ENCODE data around the gene P3H4.
"Not testable (repeated sequence)": the region's sequence is repeated elsewhere in the genome, so short reads cannot be mapped to it uniquely, and the experiment has no call there.

P3H4 gene

DNA sequence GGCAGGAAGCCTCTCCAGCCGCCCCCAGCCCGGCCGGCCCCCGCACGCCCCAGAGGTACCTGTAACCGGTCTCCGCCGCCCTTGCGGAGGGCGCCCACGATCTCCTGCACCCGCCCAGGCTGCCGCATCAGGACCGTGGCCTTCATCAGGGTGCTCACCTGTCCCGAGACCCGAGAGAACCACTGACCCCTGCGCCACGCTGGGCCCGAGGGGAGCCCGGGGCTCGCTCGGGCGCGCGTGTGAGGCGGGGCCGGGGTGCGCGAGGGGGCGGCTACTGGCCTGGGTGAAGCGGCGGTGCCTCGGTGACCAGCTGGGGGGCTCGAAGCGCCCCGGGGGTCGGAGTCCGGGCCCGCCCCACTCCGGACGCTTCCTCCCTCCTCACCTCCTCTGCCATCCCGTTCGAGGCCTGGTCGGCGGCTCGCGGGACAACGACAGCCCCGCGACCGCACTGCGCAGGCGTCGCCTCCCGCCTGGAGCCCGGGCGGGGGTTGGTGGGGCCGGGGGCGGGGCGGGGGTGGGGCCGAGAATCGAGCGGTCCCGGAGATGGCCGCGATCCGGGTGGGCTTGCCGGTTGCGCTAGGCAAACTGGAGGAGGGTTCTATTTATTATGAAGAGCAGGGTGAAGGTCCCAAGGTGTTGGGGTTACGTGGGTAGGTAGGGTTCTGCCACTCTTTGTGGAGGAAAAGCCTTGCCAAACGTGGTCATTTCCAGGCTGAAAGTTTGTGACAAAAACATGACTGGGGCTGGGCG lies 24.2 kb upstream of the P3H4 start, which contains the start of gene NT5C3B:
TSS of gene NT5C3B (minus strand) at position 433 of the 750 bp plus-strand sequence. CDS start at position 394, 39 bp downstream.
- FAIRE-seq (peak; percentile 40), DNase-seq (ENCODE audit: insufficient read length) (peak; percentile 85)
- TF ChIP-seq POLR2AphosphoS5 (IDR thresholded peaks at IDR 0.05; ENCODE audit: low read depth, low read length): no peak
- TF ChIP-seq TAF1 (IDR thresholded peaks at IDR 0.05; ENCODE audit: borderline replicate concordance, low read depth, low read length): no peak
- TF ChIP-seq POLR2A (IDR thresholded peaks at IDR 0.05; ENCODE audit: low read depth, low read length): peak; percentile 49; the same call in 1 of the 2 replicates

GRCh38 chr17:41835214-41835799 lies 23.6 kb upstream of the P3H4 start:
- DNase-seq (ENCODE audit: insufficient read length): no peak
- TF ChIP-seq POLR2A (IDR thresholded peaks at IDR 0.05; ENCODE audit: low read depth, low read length) (no peak), TAF1 (IDR thresholded peaks at IDR 0.05; ENCODE audit: borderline replicate concordance, low read depth, low read length) (no peak), POLR2AphosphoS5 (IDR thresholded peaks at IDR 0.05; ENCODE audit: low read depth, low read length) (no peak)
- FAIRE-seq: no peak

DNA sequence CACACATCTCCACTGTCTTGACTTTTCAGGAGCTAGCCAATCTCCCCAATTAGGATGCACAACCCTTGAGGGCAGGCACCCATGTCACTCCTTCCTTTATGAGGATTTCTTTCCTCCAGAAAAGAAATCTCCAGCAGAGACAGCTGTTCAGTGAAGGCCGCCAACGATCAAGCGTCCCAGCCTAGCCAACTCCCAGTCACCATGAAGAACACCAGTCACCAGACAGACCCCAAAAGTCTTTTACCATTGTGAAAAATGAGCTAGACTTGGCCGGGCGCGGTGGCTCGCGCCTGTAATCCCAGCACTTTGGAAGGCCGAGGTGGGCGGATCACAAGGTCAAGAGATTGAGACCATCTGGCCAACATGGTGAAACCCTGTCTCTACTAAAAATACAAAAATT lies 18.2 kb upstream of the P3H4 start:
- FAIRE-seq; DNase-seq (ENCODE audit: insufficient read length): not testable (repeated sequence)

DNA sequence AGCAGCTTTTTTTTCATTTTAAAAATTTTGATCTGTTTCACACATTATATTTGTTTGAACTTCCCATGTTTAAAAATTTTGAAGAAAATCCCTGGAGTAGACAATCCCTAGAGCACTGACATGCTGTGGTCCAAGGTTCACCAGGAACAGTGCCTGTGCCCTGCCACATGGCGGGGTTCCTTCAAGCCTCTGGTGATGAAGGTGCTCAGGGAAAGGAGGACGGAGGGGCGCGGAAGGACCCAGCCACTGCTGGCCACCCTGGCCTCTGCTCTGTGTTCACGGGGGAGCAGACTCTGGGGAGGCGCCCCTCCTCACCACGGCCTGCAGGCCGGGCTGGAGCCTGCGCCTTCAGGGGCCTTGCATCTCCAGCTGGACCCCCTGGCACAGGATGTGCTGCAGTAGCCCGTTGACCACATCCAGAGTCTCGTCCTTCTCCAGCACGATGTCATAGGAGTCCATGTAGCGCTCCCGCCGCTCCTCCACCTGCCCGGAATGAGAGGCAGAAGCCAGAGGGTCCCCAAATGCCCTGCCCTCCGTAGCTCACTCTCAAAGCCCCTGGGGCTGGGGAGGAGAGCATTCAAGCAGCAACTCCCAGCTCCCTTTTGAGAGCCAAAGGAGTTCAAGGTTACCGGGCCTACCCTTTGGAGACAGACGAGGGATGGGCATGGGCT lies 13.6 kb upstream of the P3H4 start:
- FAIRE-seq: no peak
- TF ChIP-seq POLR2A (IDR thresholded peaks at IDR 0.05; ENCODE audit: low read depth, low read length) (no peak), POLR2AphosphoS5 (IDR thresholded peaks at IDR 0.05; ENCODE audit: low read depth, low read length) (no peak), TAF1 (IDR thresholded peaks at IDR 0.05; ENCODE audit: borderline replicate concordance, low read depth, low read length) (no peak)
- no peak for DNase-seq (ENCODE audit: insufficient read length)

GRCh38 chr17:41824086-41824485 lies 12.3 kb upstream of the P3H4 start:
- no peak for FAIRE-seq
- TF ChIP-seq POLR2AphosphoS5 (IDR thresholded peaks at IDR 0.05; ENCODE audit: low read depth, low read length) (no peak), TAF1 (IDR thresholded peaks at IDR 0.05; ENCODE audit: borderline replicate concordance, low read depth, low read length) (no peak), POLR2A (IDR thresholded peaks at IDR 0.05; ENCODE audit: low read depth, low read length) (no peak)
- DNase-seq (ENCODE audit: insufficient read length): no peak

GRCh38 chr17:41823580-41823979 lies 11.8 kb upstream of the P3H4 start:
- DNase-seq (ENCODE audit: insufficient read length) (no peak), FAIRE-seq (no peak)
- TF ChIP-seq TAF1 (IDR thresholded peaks at IDR 0.05; ENCODE audit: borderline replicate concordance, low read depth, low read length): no peak
- no peak for TF ChIP-seq POLR2AphosphoS5 (IDR thresholded peaks at IDR 0.05; ENCODE audit: low read depth, low read length)
- TF ChIP-seq POLR2A (IDR thresholded peaks at IDR 0.05; ENCODE audit: low read depth, low read length): no peak

DNA sequence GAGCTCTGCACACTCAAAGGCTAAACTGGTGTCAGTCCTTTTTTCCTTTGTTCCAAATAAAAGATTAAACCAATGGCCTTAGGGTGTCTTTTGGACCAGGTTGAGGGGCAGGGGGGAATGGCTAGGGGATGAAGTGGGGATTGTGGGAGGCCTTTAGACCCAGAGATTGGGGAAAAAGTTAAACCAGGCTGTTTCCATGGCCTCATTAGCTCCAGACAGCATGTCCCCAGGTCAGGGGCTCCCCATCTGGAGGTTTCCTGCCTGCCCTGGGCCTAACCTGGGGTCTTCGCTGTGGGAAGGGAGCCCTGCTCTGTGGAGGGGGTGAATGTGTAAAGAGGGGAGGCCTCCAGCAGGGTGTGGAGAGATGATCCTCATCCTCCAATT lies 11.4 kb upstream of the P3H4 start:
- FAIRE-seq (no peak), DNase-seq (ENCODE audit: insufficient read length) (no peak)
- TF ChIP-seq POLR2A (IDR thresholded peaks at IDR 0.05; ENCODE audit: low read depth, low read length): no peak
- TF ChIP-seq TAF1 (IDR thresholded peaks at IDR 0.05; ENCODE audit: borderline replicate concordance, low read depth, low read length): no peak
- no peak for TF ChIP-seq POLR2AphosphoS5 (IDR thresholded peaks at IDR 0.05; ENCODE audit: low read depth, low read length)

DNA sequence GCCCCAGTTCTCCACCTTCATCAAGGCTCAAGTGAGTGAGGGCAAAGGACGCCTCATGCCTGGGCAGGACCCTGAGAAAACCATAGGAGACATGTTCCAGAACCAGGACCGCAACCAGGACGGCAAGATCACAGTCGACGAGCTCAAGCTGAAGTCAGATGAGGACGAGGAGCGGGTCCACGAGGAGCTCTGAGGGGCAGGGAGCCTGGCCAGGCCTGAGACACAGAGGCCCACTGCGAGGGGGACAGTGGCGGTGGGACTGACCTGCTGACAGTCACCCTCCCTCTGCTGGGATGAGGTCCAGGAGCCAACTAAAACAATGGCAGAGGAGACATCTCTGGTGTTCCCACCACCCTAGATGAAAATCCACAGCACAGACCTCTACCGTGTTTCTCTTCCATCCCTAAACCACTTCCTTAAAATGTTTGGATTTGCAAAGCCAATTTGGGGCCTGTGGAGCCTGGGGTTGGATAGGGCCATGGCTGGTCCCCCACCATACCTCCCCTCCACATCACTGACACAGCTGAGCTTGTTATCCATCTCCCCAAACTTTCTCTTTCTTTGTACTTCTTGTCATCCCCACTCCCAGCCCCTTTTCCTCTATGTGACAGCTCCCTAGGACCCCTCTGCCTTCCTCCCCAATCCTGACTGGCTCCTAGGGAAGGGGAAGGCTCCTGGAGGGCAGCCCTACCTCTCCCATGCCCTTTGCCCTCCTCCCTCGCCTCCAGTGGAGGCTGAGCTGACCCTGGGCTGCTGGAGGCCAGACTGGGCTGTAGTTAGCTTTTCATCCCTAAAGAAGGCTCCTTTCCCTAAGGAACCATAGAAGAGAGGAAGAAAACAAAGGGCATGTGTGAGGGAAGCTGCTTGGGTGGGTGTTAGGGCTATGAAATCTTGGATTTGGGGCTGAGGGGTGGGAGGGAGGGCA lies 10.7 kb upstream of the P3H4 start:
- DNase-seq (ENCODE audit: insufficient read length) (no peak), FAIRE-seq (no peak)
- TF ChIP-seq POLR2AphosphoS5 (IDR thresholded peaks at IDR 0.05; ENCODE audit: low read depth, low read length): no peak
- TF ChIP-seq TAF1 (IDR thresholded peaks at IDR 0.05; ENCODE audit: borderline replicate concordance, low read depth, low read length): no peak

DNA sequence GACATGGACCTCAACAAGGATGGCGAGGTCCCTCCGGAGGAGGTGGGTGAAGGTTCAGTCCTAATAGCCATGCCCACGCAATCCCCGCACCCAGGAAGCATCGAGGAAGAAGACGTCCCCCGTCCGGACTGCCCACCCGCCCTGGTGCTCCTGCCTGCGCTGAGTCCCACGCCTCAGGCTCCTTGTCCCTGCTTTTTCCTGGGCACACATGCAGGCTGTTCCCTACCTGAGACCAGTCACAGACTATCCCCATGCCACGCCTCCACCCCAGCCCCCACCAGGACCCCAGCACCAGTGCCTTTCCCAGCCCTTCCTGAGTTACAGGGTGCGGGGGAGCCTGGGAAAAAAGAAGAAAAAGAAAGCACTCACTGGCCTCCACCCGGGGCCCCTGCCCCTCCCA lies 10.0 kb upstream of the P3H4 start:
- no peak for FAIRE-seq
- DNase-seq (ENCODE audit: insufficient read length): no peak
- TF ChIP-seq TAF1 (IDR thresholded peaks at IDR 0.05; ENCODE audit: borderline replicate concordance, low read depth, low read length): no peak
- no peak for TF ChIP-seq POLR2AphosphoS5 (IDR thresholded peaks at IDR 0.05; ENCODE audit: low read depth, low read length)

DNA sequence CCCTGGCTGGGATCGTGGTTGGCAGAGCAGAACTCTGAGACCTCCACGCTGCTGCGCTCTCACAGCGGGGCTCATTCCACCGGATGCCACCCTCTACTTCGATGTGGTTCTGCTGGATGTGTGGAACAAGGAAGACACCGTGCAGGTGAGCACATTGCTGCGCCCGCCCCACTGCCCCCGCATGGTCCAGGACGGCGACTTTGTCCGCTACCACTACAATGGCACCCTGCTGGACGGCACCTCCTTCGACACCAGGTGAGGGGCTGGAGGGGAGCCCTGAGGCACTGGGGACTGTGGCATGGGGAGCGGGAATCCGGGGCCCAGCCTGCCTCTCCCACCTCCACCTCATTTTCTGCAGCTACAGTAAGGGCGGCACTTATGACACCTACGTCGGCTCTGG lies 6.3 kb upstream of the P3H4 start:
- FAIRE-seq: no peak
- no peak for TF ChIP-seq POLR2AphosphoS5 (IDR thresholded peaks at IDR 0.05; ENCODE audit: low read depth, low read length)
- TF ChIP-seq POLR2A (IDR thresholded peaks at IDR 0.05; ENCODE audit: low read depth, low read length): no peak
- TF ChIP-seq TAF1 (IDR thresholded peaks at IDR 0.05; ENCODE audit: borderline replicate concordance, low read depth, low read length): no peak
- DNase-seq (ENCODE audit: insufficient read length): no peak

GRCh38 chr17:41816637-41817320 lies 5.0 kb upstream of the P3H4 start:
- DNase-seq (ENCODE audit: insufficient read length): no peak
- FAIRE-seq: no peak
- no peak for TF ChIP-seq POLR2AphosphoS5 (IDR thresholded peaks at IDR 0.05; ENCODE audit: low read depth, low read length)
- TF ChIP-seq TAF1 (IDR thresholded peaks at IDR 0.05; ENCODE audit: borderline replicate concordance, low read depth, low read length): no peak
- no peak for TF ChIP-seq POLR2A (IDR thresholded peaks at IDR 0.05; ENCODE audit: low read depth, low read length)

Measured in GM12892 (cell line).